HG02840 (cell line): ENCODE results near the gene SNX19.
"Not testable (repeated sequence)": the region's sequence is repeated elsewhere in the genome, so short reads cannot be mapped to it uniquely, and the experiment has no call there.

ENCODE experiments used
- ATAC-seq: cut with Tn5 transposase; IDR thresholded peaks from one replicate; pipeline ENCODE4 v1.9.1; 2021; ENCODE audit warnings: mild to moderate bottlenecking, moderate library complexity, moderate number of reproducible peaks; ENCODE audit not compliant: unreplicated experiment, low FRiP score

Gene SNX19

DNA sequence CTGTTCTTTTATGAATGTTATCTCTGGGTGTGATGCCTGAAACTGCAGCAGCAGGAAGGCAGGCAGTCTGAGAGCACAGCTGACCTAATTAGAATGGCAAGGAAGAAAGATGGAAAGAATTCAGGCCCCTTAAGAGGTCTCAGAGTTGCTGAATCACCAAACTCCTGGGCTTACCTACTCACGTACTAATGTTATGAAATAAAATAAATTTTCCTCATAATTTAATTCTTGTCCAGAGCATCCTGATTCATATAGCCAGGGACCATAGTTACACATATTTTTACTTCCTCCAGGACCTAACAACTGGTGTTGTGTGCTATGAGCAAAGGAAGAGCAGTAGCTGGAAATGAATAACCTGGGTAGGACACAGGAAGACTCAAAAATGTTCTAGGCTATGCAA, 41.9 kb downstream of the SNX19 start:
- ATAC-seq = no peak

DNA sequence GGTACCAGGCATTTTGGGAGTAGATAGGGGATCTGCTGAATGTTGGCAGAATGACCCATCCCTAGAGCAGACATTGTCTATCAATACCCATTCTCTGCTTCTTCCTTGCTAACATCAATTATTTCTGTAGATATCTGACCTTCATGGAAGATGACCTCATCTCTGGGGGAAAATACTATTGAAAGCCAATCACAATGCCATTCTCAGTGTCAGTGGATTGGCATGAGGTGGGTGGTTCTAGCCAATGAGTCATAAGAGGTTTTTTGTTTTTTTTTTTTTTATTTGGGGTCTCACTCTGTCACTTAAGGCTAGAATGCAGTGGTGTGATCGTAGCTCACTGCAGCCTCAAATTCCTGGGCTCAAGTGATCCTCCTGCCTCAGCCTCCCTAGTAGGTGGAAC, 42.5 kb downstream of the SNX19 start:
- ATAC-seq = no peak

DNA sequence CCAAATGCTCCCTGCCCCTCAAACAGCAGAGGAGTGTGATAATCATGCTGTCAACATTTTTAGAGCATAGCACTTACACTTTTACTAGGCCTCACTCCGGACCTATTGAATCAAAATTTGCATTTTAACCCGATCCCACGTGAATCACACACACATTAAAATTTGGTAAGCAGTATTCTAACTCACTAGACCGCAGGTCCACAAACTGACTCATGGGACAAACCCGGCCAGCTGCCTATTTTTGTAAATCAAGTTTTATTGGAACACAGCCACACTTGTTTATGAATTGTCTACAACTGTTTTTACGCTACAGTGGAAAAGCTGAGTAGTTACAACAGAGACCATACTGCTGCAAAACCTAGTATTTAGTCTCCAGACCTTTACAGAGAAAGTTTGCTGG, 43.3 kb downstream of the SNX19 start:
- ATAC-seq = no peak

DNA sequence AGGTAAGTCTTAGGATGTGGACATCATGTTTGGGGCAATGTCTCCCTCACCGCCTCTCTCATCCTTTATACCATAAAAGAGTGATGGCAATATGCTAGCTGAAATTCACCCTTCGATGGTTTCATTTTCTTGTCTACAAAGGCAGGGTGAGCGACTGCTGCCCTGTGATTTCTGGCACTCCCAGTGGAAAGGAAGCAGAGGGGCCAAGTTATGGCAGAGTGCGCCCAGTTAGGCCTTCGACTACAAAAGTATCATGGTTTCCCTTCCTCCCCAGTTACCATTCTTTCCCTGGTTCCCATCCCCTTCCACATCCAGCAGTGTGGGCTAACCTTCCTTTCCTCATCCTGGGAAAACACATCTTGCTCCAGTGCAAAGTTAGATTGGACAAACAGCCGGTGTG, 43.8 kb downstream of the SNX19 start:
- no peak for ATAC-seq

DNA sequence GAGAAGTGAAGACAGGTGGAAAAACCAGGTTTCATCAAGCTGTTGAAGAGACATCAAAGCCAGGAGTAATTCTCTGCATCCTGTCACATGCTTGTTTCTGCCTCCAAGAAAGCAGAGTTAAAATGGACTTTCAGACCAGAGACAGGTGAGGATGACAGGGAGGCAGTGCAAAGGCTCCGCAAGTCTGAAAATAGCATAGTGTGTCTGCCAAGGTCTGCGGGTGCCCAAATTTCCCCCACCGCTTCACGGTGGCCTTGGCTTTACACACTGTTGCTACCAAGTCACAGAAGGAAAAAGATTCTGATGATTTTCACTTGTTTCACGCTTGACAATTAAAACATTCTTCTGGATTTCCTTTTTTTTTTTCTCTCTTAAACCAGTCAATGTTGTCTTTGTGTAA, 44.2 kb downstream of the SNX19 start:
- no peak for ATAC-seq

DNA sequence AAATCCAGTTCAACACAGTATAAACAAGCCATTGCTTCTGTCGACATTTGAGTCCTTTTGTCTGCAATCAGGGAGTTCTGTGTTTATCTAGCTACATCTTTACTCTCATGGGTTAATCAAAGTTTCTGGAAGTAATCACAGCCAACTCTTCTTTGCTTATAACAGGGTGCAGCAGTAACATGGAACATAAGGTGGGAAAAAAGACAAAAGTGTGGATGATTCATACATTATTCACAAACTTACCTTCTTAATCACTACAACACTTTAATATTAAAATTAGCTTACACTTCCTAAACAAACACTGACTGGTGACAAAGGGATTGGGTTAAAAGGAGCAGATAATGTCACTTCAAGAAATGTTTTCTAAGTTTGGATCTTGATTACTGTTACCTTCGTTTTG, 44.7 kb downstream of the SNX19 start:
- no peak for ATAC-seq

DNA sequence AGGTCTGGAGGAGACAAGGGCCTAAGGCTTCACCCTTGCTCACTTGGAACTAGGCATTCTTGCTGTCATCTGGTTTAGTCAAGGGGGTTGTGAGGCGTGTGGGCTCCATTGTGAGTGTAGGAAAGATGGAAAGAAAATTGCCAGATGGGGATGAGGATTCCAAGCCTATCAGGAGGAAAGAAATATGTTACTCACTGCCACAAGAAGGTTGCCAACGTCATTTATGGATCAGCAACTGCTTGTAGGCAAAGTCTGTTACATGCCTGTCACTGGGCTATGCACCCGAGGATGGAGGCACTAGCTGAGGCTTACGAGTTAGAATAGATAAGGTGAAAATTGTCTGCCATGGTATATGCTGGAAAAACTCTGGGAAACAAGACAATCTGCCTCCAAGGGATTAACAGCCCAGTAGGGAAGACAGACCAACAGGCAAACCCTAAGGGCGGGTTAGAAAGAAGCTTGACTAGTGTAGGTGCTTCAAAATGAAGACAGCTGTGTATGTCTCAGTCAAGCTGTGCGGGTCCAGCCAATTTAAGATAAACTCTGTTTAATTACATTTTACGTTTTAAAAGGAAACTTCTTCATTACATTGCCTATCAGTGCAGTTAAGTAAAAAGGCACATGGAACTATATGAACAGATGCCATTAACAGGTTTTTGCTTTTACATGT, 47.4 kb downstream of the SNX19 start:
- ATAC-seq = no peak

DNA sequence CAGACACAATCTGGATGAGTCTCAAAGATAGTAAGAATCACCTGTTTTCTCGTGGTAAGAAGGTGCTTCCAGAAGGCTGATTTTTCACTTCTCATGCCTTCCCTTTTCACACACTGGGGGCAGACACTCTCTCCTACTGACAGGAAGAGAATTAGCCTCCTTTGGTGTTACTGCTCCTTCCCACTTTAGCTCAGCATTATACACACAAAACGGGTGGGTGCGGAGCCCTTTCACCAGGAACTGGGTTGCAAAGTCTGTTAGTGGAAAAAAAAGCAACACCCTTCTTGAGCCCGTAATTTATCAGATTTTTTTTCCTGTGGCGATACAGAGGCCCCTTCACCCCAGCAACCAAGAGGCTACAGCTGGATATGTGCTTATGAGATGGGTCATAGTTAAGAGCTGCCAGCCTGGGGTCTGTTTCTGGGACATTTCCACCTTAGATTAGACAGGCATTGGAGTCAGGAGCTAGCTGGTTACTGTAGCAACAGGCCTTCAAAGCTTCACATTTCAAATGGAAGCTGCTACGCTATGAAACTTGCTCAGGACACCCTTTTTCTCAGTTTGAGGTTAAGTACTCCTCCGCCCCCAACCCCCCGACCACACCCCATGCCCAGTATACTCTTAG, 48.1 kb downstream of the SNX19 start:
- no peak for ATAC-seq

DNA sequence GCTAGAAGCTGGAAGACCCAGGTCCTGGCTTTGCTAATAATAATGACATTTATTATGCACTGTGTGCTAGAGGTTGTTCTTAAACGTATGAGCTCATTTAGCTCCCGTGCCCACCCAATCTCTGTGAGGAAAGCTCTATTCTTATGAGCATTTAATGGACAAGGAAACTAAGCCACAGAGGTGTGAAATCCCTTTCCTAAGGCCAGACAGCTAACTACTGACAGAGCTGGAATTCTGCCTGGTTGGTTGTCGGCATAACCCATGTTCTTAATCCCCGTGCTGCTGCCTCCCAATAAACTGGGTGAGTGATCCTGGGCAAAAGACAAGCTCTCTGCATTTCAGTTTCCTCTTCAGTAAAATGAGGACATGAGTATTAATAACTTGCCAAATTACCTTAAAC, 49.4 kb downstream of the SNX19 start:
- no peak for ATAC-seq

DNA sequence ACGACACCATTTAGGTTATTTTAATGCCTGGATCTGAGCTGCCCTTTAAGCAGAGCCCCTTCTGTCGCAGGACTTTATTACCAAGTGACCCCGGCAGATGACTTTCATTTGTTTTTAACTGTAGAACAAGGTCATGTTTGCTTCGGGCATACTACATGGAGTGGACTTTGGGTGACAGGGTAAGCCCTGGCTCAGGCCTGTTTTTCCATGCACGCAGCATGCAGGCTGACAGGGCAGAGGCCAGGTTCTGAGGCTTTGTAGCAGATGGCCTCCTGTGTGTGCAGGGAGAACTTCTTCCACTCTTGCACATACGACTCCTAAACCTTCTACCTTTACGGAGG, 50.5 kb downstream of the SNX19 start:
- no peak for ATAC-seq

DNA sequence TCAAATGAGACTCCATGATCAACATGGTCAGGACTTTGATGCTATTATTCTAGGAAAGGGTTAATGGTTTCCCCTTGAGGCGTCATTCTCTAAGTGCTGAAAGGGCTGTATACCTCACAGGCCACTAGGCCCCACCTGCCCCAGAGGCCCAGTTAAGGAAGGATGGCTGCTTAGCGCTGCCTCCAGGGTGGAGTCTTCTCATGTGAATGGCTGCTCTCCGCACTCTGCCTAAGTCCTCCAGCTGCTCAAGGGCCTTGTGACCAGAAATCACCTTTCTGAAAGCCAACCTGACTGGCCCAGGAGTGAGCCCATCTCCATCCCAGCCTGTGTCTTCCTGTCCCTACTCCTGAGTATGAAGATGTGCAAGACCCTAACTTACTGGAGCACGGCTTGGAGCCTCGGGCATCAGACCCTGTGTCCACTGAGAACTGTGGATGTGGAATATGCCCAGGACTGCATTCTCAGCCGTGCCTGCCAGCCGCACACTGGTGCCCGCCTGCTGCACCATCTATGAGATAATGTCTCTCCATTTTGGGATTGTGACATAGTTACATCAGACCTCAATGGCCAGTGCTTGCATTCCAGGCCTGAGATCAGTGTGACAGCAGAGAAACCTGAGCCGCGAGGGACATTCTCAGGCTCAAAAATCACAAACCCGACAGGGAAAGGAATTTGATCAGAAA, 51.0 kb downstream of the SNX19 start:
- no peak for ATAC-seq

DNA sequence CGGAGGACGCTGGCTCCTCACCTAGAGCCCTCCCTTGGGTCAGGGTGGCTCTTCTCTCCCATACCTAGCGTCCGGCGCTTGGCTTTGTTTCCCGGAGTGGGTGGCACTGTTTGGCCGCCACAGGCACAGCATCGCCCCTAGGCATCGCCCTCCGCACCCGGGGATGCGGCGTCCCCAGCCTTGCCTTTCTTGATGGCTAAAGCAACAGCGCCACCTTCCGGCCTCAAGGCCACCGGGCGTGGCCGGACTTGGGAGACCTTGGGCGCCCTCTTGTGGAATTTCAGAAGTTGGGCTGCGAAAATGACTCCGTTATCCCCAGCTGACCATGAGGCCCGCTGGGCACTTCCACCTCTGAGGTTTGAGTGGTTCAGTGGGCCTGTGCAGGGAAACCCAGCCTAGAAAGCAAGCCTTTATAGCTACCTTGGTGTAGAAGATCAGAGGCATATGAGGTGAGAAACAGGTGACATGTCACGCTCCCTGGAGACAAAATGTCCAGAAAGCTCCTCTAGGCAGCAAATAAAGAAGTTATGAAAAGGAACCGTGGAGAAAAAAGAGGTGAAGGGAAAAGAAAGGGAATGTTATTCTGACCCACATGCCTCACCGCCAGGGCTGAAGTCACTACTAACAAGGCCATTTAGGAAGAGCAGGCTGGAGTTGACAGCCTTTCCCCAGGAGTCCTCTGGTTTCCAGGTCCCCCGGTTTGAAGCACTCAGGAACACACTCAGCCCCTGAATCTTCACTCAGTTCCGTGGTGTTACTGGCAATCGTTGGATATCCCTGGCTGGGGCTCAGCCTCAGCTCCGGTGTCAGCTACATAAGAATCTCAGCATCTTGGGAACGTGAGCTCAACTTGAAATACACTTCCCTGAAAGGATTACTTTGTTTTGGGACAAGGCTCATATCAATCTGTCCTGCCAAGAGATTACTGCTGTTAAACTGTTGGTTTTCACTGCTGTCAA, 54.1 kb downstream of the SNX19 start:
- ATAC-seq = no peak

DNA sequence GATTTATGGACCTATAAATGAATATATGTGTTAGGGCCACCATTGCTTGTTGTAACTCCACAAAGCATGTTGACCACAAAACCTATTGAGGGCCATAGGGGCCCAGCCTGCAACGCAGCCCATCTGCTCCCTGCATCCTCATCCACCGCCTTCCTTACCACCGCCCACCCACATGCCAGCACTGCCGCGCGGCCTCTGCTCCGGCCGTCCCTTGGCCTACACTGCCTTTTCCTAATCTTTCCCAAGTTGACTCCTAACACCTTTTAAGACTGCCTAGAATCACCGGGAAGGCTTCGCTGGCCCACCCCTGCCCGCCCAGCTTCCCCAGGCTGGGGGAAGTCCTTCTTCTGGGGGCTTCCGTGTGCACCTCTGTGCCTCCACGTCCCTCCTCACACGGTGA, 55.0 kb downstream of the SNX19 start:
- ATAC-seq = no peak

DNA sequence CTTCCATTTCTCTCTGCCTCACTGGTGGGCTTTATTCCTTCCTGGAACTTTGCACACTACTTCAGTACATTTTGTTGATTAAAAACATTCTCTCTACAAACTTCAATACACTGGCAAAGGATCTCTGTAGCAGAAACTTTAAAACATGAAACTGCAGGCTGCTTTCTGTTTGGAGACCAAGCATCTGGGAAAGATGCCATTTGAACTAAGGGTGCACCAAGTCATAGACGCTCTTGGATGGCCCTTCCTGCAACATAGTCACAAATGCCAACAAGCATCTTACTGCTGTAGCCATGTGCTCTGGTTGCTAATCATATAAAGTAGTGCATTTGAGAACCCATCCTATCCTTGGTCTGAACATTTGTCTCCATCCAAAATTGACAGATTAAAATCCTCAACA, 56.4 kb downstream of the SNX19 start:
- ATAC-seq = no peak

DNA sequence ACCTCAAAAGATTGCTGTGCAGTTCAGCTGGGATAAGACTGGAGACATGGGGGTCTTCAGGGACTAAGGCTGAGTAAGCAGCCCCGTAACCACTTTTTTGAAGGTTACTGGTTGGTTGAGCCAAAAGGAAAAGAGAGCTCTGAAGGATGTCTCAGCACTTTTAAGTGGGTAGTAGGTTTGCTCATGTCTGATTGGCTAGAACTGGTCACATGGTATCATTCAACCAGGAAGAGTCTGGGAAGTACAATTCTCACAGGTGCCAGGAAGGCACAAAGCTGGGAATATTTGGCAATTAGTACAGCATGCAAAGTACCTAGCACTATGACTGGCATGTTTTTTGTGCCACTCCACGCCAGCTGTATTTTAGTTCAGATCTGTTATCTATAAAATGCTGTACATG, 58.1 kb downstream of the SNX19 start:
- no peak for ATAC-seq

DNA sequence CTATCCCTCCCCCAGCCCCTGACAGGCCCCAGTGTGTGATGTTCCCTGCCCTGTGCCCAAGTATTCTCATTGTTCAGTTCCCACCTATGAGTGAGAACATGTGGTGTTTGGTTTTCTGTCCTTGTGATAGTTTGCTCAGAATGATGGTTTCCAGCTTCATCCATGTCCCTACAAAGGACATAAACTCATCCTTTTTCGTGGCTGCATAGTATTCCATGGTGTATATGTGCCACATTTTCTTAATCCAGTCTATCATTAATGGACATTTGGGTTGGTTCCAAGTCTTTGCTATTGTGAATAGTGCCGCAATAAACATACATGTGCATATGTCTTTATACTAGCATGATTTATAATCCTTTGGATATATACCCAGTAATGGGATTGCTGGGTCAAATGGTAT, 60.6 kb downstream of the SNX19 start:
- ATAC-seq = not testable (repeated sequence)

DNA sequence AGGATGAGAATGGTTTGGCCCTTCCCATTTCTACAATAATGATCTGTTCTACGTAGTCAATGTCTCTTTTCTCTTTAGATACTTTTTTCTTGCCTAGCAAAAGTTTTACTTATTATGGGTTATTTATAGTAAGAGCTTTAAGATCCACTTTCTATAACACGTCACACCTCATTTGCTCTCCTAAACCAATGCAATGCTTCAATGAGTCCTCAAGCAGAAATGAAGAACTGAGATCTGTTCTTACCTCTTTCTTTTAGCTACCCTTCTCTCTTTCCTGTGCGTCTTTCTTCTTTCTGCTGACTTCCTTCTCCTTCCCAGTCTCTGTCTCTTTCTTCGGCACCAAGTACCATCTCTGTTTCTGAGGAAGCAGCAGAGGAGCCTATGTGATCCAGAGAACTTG, 61.8 kb downstream of the SNX19 start:
- ATAC-seq = no peak

DNA sequence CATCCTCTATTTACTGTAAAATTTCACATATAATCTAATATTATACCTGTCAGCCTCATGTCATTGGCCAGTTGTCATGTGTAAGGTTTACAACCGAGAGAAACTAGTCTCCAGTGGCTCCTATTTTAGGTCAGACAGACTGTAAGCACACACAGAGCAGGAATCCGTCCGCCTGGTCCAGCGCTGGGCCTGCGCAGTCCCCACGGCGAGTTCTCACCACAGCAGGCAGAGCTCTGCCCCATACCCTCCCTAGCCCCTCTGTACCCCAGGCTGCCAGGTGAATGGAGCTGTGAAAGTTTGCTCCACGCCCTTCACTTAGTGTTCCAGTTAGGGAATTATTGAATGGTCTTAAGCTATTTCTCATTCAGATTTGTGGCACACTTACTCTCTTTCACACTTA, 63.7 kb downstream of the SNX19 start:
- ATAC-seq = no peak

DNA sequence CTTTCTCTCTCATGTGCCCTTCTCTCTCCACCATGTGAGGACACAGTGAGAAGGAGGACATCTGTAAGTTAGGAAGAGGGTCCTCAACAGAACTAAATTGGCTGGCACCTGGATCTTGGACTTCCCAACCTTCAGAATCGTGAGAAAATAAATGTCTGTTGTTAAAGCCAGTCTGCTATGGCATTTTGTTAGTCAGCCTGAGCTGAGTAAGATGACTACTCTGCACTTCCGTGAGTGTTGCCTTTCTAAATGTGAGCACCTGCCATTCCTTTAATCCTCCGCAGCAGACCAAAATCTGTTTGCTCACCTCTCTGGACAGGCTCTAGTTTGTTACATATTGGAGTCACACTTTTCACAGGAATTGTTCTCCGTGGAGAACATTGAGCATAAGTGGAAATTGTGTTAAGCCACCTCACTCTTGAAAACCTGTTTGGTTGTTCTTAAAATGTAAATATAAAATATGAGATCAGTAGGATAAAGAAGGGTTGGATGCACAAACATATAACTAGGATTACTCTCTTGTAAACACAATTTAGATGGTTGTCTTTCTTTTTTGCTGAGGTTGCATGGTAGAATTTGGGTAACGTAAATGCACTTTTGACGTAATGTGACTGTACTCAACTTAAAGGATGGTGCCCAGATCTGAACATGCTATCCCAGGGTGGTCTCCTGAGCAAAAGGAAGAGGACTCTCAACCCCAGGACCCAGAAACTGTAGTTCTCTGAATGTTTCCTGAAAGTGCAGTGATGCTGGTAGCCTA, 65.9 kb downstream of the SNX19 start:
- no peak for ATAC-seq

DNA sequence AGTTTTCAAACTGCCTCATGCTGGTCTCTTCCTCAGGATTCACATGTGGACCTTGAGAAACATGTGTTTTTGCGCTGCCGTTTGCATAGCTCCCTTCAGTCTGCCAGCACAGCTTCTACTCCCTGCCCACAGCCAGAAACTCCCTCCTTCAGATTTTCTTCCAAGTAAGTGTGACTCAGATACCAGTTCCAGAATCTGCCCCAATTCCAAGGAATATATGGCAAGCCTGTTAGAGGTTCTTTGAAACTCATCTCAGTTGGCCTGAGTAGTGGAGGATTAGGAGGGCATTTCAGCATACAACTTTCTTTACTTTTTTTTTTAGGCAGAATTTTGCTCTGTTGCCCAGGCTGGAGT, 67.1 kb downstream of the SNX19 start:
- no peak for ATAC-seq
